Progenitor cell of endocrine pancreas (in vitro differentiated cells): ENCODE measurements around the gene REG3G. TPM values are rescaled to one million over a fixed set of nuclear protein-coding genes. Genes with fewer than 3 reads are reported as not detected.

Experiments used
- DNase-seq: peaks from one replicate; pipeline ENCODE4 v3.0.0; 2021; ENCODE audit warnings: low spot score; ENCODE audit not compliant: unreplicated experiment
- H3K27ac Mint-ChIP-seq: 2 replicates; pipeline ENCODE4 v1.8.0; 2021; ENCODE audit warnings: mild to moderate bottlenecking, moderate library complexity, mixed read lengths
- H3K27me3 Mint-ChIP-seq: 2 replicates; pipeline ENCODE4 v1.8.0; 2021; ENCODE audit warnings: mixed read lengths
- H3K36me3 Mint-ChIP-seq: 2 replicates; pipeline ENCODE4 v1.8.0; 2022; ENCODE audit warnings: mixed read lengths; ENCODE audit not compliant: insufficient read depth
- H3K4me1 Mint-ChIP-seq: 2 replicates; pipeline ENCODE4 v1.8.0; 2021; ENCODE audit warnings: low read depth, mixed read lengths
- H3K4me3 Mint-ChIP-seq: 2 replicates; pipeline ENCODE4 v1.8.0; 2021; ENCODE audit warnings: low read depth, mild to moderate bottlenecking, moderate library complexity, mixed read lengths
- H3K9me3 Mint-ChIP-seq: 2 replicates; pipeline ENCODE4 v1.8.0; 2021; ENCODE audit warnings: low read depth, mixed read lengths
- total RNA-seq: library from RNA; stranded (reverse); gene quantifications from 2 replicates; pipeline ENCODE4 v1.2.1, GENCODE V29; 2021
- TF ChIP-seq, protein P1 (sequence below): fragments of 200-600 bp; sonication (generic); IDR thresholded peaks from one replicate; pipeline ENCODE4 v1.5.0; 2021; ENCODE audit warnings: antibody characterized with exemption, mild to moderate bottlenecking; ENCODE audit not compliant: unreplicated experiment

REG3G gene
- total RNA-seq, 1 donor from 2014 or later = not detected

DNA sequence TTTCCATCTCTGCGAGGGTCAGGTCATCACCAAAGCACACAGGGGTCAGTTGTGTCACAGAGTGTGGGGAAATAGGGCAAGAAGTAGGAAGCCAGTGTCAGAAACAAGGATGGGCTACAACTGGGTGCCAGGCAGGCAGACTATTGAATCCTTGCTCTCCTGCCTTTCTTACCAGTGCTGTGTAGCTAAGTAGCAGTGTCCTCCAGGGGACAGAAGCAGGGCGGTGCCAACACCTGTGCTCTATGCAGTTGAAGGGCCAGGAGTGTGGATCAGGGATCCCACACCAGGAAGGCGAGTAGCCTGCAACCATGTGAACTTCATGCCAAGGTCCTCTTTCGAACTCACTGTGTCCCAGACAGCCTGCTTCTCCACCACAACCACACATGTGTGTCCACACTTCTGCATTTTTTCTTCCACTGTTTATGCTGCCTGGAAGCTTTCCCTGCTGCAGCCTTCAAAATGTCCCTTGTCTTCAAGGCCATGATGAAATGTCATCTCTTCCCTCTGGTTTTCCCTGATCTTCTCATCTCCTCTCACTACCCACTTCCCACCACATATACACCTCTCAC, 25.4 kb upstream of the REG3G start:
- Mint-ChIP-seq H3K4me1 (peaks cover 2% of the 10 kb centered on the region), H3K36me3 (no peaks in the 10 kb centered on the region), H3K4me3 (no peak overlapping the region), H3K27me3 (peaks cover 20% of the 10 kb centered on the region), H3K27ac (no peak overlapping the region), H3K9me3 (no peaks in the 10 kb centered on the region)
- DNase-seq = no peak
- TF ChIP-seq, protein P1, sequence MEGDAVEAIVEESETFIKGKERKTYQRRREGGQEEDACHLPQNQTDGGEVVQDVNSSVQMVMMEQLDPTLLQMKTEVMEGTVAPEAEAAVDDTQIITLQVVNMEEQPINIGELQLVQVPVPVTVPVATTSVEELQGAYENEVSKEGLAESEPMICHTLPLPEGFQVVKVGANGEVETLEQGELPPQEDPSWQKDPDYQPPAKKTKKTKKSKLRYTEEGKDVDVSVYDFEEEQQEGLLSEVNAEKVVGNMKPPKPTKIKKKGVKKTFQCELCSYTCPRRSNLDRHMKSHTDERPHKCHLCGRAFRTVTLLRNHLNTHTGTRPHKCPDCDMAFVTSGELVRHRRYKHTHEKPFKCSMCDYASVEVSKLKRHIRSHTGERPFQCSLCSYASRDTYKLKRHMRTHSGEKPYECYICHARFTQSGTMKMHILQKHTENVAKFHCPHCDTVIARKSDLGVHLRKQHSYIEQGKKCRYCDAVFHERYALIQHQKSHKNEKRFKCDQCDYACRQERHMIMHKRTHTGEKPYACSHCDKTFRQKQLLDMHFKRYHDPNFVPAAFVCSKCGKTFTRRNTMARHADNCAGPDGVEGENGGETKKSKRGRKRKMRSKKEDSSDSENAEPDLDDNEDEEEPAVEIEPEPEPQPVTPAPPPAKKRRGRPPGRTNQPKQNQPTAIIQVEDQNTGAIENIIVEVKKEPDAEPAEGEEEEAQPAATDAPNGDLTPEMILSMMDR = no peak

DNA sequence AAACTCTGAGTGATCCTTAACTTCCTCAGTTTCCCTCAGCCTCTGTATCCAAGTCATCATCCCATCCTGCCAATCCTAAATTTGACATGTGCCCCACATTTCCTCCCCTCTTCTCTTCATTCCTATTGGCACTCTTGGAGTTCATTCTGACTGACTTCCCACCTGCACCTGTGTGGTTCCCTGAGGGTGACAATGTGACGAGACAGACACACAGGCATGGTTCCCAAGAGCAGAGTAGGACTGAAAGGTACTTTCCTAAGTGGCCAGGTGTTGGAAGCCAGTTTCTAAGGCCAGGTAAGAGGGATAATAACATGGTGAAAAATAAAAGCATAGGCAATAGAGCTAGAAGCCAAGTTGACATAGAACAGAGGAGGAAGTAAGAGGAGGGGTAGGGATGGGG, 24.2 kb upstream of the REG3G start:
- TF ChIP-seq, protein P1 = no peak
- Mint-ChIP-seq H3K9me3 (no peaks in the 10 kb centered on the region), H3K36me3 (no peaks in the 10 kb centered on the region), H3K4me3 (no peak overlapping the region), H3K27ac (no peak overlapping the region), H3K4me1 (peaks cover 2% of the 10 kb centered on the region), H3K27me3 (peaks cover 19% of the 10 kb centered on the region)
- DNase-seq = no peak

DNA sequence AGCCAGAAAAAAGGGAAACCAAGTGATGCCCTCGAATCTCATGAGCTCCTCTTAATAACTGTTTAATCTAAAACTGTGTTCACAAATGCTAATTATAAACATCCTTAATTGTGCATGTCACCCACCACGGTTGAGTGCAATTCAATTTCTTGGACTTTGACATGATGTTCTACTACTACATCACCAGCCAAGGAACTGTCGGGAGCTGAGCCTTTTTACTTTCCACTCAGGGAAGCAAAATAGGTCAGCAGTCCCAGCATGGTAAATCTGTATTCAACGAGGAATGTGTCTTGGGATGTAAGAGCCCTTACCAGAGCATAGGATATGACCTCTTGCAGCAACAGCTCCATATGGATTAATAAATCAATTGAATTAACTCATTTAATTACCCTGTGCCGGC, 20.8 kb upstream of the REG3G start:
- DNase-seq = no peak
- H3K36me3 Mint-ChIP-seq = no peaks in the 10 kb centered on the region
- H3K9me3 Mint-ChIP-seq = no peaks in the 10 kb centered on the region
- H3K27me3 Mint-ChIP-seq = peaks cover 4% of the 10 kb centered on the region
- no peak overlapping the region for H3K4me3 Mint-ChIP-seq
- no peaks in the 10 kb centered on the region for H3K4me1 Mint-ChIP-seq
- H3K27ac Mint-ChIP-seq = no peak overlapping the region
- TF ChIP-seq, protein P1 = no peak

DNA sequence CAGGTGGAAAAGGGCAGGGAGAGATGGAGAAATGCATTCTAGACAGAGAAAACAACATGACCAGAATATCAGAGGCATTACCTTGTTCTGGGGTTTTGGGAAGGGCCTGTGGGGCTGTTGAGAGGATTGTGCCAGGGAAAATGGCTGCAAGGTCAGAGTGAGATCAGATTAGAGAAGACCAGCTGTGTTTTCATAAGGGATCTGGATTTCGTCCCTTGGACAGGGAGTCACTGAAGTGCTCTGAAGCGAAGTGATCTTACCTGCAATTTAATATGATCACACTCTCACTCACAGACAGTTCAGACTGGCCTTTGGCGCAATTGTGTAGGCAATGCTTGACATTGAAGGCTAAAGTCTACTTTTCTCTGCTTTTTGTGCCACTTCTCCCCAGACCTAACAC, 20.3 kb upstream of the REG3G start:
- H3K4me3 Mint-ChIP-seq = no peak overlapping the region
- no peak overlapping the region for H3K27ac Mint-ChIP-seq
- TF ChIP-seq, protein P1 = no peak
- H3K27me3 Mint-ChIP-seq = peaks cover 3% of the 10 kb centered on the region
- H3K4me1 Mint-ChIP-seq = peaks cover 2% of the 10 kb centered on the region
- no peaks in the 10 kb centered on the region for H3K9me3 Mint-ChIP-seq
- DNase-seq = no peak
- no peaks in the 10 kb centered on the region for H3K36me3 Mint-ChIP-seq

GRCh38 chr2:79009388-79009787, 16.1 kb upstream of the REG3G start:
- Mint-ChIP-seq H3K36me3 (no peaks in the 10 kb centered on the region), H3K27me3 (no peaks in the 10 kb centered on the region), H3K4me1 (peaks cover 3% of the 10 kb centered on the region), H3K4me3 (no peak overlapping the region), H3K9me3 (no peaks in the 10 kb centered on the region), H3K27ac (no peak overlapping the region)
- no peak for DNase-seq
- TF ChIP-seq, protein P1 = no peak
